ENCODE measurements around the gene ZSWIM6. TPM values are rescaled to one million over a fixed set of nuclear protein-coding genes. Genes with fewer than 3 reads are reported as not detected.

The ZSWIM6 gene
- total RNA-seq, 1 donor from 2014 or later: 50.2 TPM

DNA sequence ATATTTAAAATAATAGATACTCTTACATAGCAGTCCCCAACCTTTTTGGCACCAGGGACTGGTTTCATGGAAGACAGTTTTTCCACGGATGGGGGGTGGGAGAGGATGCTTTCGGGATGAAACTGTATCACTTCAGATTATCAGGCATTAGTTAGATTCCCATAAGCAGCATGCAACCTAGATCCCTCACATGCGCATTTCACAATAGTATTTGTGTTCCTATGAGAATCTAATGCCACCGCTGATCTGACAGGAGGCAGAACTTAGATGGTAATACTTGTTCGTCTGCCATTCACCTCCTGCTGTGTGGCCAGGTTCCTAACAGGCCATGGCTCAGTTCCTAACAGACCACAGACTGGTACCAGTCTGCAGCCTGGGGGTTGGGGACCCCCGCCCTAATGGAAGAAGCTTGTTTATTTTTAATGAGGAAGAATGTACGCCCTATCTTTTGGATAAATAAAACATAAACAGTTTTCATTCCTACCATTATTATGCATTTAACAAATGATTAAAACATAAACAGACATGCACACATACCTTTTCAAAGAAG lies 187.7 kb downstream of the ZSWIM6 start:
- no peak overlapping the region for H3K27ac Mint-ChIP-seq (ENCODE audit: unreplicated experiment)
- TF ChIP-seq, protein P1, sequence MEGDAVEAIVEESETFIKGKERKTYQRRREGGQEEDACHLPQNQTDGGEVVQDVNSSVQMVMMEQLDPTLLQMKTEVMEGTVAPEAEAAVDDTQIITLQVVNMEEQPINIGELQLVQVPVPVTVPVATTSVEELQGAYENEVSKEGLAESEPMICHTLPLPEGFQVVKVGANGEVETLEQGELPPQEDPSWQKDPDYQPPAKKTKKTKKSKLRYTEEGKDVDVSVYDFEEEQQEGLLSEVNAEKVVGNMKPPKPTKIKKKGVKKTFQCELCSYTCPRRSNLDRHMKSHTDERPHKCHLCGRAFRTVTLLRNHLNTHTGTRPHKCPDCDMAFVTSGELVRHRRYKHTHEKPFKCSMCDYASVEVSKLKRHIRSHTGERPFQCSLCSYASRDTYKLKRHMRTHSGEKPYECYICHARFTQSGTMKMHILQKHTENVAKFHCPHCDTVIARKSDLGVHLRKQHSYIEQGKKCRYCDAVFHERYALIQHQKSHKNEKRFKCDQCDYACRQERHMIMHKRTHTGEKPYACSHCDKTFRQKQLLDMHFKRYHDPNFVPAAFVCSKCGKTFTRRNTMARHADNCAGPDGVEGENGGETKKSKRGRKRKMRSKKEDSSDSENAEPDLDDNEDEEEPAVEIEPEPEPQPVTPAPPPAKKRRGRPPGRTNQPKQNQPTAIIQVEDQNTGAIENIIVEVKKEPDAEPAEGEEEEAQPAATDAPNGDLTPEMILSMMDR (IDR thresholded peaks at IDR 0.05; ENCODE audit: partially characterized antibody, unreplicated experiment): no peak

DNA sequence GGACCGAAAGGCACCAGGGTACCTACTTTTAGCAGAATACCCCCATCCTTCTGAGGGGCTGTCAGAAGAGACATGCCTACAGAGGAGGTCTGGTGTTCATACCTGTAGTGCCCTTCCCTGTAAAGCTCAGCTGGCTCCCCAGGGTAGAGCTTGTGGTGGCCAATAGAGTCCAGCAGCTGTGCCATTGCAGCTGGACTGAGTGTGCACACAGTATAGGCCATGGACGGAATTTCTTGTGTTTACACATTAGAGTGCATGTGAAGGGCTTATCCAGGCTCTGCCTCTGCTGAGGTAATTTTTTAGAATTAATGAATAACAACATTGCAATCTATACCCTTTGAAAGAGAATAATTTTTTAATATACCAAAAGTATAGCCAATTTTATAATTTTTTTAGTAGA lies 191.0 kb downstream of the ZSWIM6 start:
- Mint-ChIP-seq H3K27me3 (ENCODE audit: unreplicated experiment) (peaks cover 4% of the 10 kb centered on the region), H3K27ac (ENCODE audit: unreplicated experiment) (no peak overlapping the region), H3K4me1 (ENCODE audit: low read depth, unreplicated experiment) (no peaks in the 10 kb centered on the region), H3K36me3 (ENCODE audit: unreplicated experiment) (no peaks in the 10 kb centered on the region), H3K9me3 (ENCODE audit: unreplicated experiment) (peaks cover 6% of the 10 kb centered on the region), H3K4me3 (ENCODE audit: unreplicated experiment) (no peak overlapping the region)
- no peak for DNase-seq
- TF ChIP-seq, protein P1 (IDR thresholded peaks at IDR 0.05; ENCODE audit: partially characterized antibody, unreplicated experiment): no peak

More for the DNA sequence above, 187.7 kb downstream of the ZSWIM6 start:
- Mint-ChIP-seq H3K27me3 (ENCODE audit: unreplicated experiment) (peaks cover 4% of the 10 kb centered on the region), H3K9me3 (ENCODE audit: unreplicated experiment) (peaks cover 1% of the 10 kb centered on the region), H3K4me3 (ENCODE audit: unreplicated experiment) (no peak overlapping the region), H3K4me1 (ENCODE audit: low read depth, unreplicated experiment) (no peaks in the 10 kb centered on the region), H3K36me3 (ENCODE audit: unreplicated experiment) (no peaks in the 10 kb centered on the region)
- DNase-seq: no peak

DNA sequence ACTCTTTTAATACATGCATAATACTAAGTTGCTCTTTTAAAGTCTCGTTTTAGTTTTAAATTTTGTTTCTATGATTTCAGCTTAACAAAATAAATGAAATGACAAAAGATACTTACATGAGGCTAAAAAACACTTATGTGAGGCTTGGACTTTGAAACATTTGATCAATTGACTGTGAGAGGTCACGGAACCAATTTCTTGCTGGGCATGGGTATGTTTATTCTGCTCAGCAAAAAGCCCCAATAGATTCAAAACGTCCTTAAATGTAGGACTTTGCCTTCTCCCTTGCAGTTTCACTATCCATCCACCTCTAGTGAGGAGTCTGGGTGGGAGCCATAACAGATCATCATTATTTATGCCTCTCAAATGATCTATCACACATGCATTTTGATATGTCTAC lies 191.9 kb downstream of the ZSWIM6 start:
- H3K9me3 Mint-ChIP-seq (ENCODE audit: unreplicated experiment): peaks cover 6% of the 10 kb centered on the region
- DNase-seq: no peak
- peaks cover 4% of the 10 kb centered on the region for H3K27me3 Mint-ChIP-seq (ENCODE audit: unreplicated experiment)
- H3K4me3 Mint-ChIP-seq (ENCODE audit: unreplicated experiment): no peak overlapping the region
- H3K4me1 Mint-ChIP-seq (ENCODE audit: low read depth, unreplicated experiment): no peaks in the 10 kb centered on the region
- H3K27ac Mint-ChIP-seq (ENCODE audit: unreplicated experiment): no peak overlapping the region
- H3K36me3 Mint-ChIP-seq (ENCODE audit: unreplicated experiment): no peaks in the 10 kb centered on the region
- TF ChIP-seq, protein P1 (IDR thresholded peaks at IDR 0.05; ENCODE audit: partially characterized antibody, unreplicated experiment): no peak

DNA sequence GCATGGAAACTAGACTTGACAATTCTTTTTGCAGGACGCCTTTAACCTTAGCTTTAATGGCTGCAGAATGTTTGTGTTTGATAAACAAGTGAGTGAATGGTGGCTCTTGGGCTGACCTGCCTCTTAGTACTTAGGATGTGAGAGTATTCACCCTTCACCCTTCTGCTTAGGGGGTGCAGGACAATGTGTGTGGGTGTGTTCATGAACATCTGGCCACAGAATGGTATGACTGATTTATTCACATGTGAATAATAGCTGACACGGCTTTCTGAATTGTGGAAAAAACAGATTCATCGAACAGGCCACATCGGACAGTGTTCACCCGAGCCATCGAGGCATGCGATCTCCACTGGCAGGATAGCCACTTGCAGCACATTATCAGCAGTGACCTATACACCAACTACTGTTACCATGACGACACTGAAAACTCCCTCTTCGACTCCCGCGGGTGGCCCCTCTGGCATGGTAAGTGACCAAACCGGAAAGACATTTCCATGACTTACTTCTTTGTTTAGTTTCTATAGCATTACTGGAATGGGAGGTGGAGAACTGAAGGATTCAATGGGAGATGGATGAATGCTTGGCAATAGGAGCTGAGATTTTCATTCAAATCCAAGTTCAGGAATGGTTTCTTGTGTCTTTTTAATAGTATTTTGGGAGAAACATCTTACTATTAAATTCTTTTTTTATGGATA lies 193.6 kb downstream of the ZSWIM6 start:
- no peak overlapping the region for H3K27ac Mint-ChIP-seq (ENCODE audit: unreplicated experiment)
- peaks cover 1% of the 10 kb centered on the region for H3K27me3 Mint-ChIP-seq (ENCODE audit: unreplicated experiment)
- TF ChIP-seq, protein P1 (IDR thresholded peaks at IDR 0.05; ENCODE audit: partially characterized antibody, unreplicated experiment): no peak
- peaks cover 5% of the 10 kb centered on the region for H3K9me3 Mint-ChIP-seq (ENCODE audit: unreplicated experiment)
- no peaks in the 10 kb centered on the region for H3K4me1 Mint-ChIP-seq (ENCODE audit: low read depth, unreplicated experiment)
- H3K4me3 Mint-ChIP-seq (ENCODE audit: unreplicated experiment): no peak overlapping the region
- no peak for DNase-seq
- no peaks in the 10 kb centered on the region for H3K36me3 Mint-ChIP-seq (ENCODE audit: unreplicated experiment)

DNA sequence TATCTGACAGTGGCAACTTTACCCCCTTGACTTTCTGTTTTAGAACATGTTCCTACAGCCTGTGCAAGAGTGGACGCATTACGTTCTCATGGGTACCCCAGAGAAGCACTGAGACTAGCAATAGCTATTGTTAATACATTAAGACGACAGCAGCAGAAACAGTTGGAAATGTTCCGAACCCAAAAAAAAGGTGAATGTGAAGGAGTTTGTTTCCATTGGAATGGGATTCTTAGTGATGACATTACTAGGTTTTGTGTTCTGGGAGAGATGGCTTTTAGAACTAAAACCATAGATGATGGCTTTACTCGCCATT lies 194.1 kb downstream of the ZSWIM6 start:
- H3K27me3 Mint-ChIP-seq (ENCODE audit: unreplicated experiment): peaks cover 1% of the 10 kb centered on the region
- H3K4me3 Mint-ChIP-seq (ENCODE audit: unreplicated experiment): no peak overlapping the region
- TF ChIP-seq, protein P1 (IDR thresholded peaks at IDR 0.05; ENCODE audit: partially characterized antibody, unreplicated experiment): no peak
- no peak overlapping the region for H3K27ac Mint-ChIP-seq (ENCODE audit: unreplicated experiment)
- no peaks in the 10 kb centered on the region for H3K36me3 Mint-ChIP-seq (ENCODE audit: unreplicated experiment)
- DNase-seq: no peak
- H3K4me1 Mint-ChIP-seq (ENCODE audit: low read depth, unreplicated experiment): no peaks in the 10 kb centered on the region
- H3K9me3 Mint-ChIP-seq (ENCODE audit: unreplicated experiment): peaks cover 5% of the 10 kb centered on the region

Data from glutamatergic neuron (in vitro differentiated cells).